HL-60/S4 (cell line): ENCODE measurements around the gene HRH3.

Source experiments
- in situ Hi-C: fragments of 300-500 bp; cut with MboI; formaldehyde crosslinking; loops from 2 replicates; pipeline ENCODE4 v1.14.3; 2022; ENCODE audit warnings: low sequenced_read_pairs

The HRH3 gene

DNA sequence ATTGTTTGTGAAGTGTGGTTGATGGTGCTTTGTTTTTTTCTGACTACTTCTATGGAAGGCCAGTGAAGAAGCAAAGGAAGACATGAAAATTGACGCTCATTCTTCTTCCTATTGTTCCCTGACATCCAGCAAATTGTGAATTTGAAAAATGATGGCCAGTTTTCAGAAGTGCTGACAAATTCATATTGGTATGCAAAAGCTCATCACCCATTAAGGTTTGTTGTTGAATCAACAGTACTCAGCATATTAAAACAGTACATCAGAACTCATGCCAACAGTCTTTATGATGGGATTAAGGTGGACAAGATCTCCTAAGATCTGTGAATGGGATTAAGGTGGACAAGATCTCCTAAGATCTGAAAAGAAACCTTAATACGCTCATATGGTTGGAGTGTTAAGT lies 38.3 kb downstream of the HRH3 start:
- in situ Hi-C loops, result no loop called here

DNA sequence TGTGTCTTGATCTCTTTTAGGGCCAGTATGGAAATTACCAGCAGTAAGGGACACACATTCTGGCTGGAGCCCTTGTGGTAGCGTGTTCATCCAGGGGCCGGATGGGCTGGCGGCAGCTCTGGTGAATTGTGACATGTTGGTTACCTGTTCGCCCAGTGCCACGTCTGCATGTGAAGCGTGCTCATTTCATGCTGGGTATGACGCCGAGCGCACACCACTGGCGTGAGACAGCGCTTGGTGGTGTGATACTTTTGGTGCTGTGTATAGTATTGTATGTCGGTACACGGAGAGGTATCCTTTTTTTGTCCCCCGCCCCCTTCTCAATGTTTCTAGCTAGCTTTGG lies 40.9 kb downstream of the HRH3 start:
- in situ Hi-C loops, result no loop called here

DNA sequence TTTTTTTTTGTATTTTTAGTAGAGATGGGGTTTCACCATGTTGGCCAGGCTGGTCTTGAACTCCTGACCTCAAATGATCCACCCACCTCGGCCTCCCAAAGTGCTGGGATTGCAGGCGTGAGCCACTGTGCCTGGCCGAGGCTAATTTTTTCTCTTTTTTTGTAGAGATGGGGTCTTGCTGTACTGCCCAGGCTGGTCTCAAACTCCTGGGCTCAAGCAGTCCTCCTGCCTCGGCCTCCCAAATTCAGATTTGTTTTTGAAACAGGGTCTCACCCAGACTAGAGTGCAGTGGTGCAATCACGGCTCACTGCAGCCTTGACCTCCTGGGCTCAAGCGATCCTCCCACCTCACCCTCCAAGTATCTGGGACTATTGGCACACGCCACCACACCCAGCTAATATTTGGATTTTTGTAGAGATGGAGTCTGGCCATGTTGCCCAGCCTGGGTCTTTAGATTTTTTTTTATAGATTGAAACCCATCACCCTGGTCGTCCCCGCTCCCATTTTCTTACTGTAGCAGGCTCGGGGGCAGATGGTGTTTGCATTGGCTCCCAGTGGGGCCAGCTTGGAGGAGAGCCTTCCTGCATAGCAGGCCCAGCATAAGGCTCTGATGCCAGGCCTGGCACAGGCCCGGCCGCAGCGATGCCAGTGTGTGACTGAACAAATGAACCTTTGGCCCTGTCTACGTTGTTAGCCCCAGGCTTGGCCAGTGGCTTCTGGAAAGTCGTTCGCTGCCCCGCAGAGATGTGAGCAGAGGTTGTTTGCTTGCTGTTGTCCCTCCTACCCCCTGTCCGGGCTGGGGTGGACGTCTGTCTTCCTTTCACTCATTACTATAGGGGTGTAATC lies 41.5 kb downstream of the HRH3 start:
- in situ Hi-C loops, result no loop called here

DNA sequence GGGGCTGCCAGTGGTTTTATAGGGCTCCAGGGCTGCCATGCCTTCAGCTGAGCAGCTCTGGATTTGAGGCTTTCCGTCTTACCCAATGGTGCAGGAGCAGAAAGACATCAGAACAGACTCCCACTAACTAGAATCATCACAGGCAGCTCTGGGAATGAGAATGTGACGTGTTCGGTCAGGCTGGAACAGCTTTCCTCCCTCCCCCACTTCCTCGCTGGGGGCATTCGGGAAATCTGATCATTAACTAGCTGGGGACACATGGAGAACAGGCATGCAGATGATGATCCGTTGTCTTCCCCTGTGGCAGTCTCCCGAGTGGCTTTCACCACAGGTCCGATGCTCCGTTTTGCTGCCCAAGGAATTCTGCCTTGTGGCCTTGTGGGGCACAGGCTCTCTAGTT lies 42.8 kb downstream of the HRH3 start:
- in situ Hi-C loops, result no loop called here

DNA sequence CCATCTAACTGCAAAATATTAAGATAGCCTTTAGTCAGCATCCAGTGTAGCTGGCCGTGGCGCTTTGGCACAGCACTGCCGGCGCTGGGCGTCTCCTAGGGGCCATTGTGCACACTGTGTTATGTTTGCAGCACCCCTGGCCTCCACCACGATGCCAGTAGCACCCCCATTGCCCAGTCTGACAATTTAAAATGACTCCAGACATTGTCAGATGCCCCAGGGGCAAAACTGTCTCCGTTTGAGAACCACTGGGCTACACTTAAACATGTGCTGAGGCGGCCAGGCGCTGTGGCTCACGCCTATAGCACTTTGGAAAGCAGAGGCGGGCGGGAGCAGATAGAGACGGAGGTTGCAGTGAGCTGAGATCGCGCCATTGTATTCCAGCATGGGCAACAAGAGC lies 43.2 kb downstream of the HRH3 start:
- in situ Hi-C loops, result no loop called here

DNA sequence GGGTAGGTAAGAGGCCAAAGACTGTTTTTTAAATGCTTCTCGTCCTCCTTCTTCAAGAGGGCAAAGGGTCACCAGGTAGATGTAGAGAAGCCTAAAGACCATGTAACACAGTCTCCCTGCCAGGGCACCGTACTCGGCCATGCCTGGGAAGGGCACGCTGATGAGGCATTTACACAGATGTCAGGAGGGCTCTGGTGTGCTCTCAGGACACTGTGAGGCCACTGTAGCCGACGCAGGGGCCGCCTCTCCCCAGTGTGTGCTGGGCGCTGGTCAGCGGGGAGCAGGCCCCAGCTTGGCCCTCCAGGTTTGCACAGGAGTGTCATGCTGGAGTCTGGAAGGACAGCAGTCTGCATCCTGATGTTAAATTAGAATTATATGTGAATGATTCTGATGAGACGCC lies 44.4 kb downstream of the HRH3 start:
- in situ Hi-C loops, result no loop called here

DNA sequence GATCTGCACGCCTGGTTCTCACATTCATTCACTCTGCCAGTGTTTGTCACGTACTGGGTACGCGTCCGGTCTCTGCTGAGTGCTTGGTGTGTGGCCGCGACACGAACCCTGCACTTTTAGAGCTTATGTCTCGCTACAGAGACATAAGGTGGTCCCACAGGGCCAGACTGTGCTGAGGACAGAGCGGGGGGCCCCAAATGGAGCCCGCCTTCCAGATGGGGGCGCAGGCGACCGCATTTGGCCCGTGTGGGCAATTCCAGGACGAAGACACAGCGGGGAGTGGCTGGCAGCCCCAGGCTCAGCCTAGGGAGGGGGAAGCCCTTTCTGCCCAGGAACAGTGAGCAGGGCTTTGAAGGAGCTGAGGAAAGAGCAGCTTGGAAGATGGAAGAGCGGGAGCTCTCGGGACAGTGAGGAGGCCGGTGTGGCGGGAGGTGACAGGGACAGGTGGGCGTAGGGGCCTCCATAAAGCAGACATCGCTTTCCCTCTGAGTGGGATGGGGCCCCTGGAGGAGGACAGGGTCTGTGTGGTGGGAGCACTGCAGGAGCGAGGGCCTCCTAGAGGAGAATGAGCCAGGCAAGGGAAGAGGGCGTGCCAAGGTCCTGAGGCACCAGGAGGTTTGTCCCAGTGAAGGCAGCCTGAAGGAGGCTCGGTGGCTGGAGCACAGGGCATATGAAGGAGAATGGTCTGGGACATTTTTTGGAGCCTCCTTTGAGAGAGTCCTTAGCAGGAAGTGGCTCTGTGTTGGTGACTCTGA lies 45.0 kb downstream of the HRH3 start:
- in situ Hi-C loops, result no loop called here

DNA sequence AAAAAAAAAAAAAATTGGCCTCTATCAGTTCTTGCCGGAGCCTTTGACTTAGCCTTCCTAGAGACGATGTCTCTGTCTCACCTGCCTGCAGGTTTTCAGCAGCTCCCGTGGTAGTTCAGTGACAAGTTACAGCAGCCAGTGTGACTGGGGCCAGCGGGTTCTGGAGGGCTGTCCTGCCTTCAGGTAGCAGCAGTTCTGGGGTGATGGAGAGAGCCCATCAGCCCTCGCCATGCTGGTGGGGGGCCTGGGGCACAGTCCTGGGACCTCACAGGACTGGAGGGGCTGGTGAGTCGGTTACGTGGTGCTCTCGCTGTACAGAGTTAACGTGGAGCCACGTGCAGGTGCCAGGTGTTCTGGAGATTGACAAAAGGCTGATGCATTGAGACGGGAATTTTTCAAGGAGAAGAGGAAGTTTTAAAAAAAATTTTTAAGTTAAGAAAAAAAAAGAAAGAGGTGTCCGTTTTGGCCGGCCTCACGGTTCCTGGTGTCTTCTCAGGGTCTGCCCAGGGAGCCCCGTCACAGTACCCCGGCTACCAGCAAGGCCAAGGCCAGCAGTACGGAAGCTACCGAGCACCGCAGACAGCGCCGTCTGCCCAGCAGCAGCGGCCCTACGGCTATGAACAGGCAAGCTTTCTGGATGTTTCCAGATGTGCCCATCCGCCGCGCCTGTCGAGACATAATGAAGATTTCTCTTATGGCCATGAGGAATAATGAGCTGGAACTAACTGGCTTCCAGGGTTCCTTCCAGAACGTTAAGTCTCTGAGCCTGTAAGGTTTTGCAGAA lies 45.9 kb downstream of the HRH3 start:
- in situ Hi-C loops, result no loop called here

DNA sequence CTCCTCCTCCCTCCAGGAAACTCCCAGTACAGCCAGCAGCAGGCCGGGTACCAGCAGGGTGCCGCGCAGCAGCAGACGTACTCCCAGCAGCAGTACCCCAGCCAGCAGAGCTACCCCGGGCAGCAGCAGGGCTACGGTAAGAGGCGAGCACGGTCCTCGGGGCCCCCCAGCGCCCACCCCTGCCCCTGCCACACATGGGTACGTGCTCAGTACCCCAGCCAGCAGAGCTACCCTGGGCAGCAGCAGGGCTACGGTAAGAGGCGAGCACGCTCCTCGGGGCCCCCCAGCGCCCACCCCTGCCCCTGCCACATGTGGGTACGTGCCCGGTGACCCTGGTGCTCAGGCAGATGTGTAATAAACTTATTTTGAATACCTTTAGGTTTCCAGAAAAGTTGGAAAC lies 47.4 kb downstream of the HRH3 start:
- in situ Hi-C loops, result no loop called here

DNA sequence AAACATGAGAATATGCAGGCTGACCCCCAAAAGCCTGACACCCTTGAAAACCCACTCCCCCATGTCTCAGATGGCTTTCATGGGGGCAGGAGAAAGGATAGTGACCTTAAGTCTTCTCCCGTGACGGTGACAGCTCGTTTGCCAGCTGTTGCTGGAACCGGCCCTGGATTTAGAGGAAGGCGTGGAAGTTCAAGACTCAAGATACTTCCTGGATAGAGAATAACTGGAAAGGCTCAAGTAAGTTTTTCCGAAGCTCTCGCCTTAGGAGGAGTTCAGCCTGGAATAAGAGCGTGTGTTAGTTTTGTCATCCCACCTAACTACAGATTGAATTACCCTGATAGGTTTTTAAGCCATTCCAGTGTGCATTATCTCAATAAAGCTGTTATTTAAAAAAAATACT lies 48.8 kb downstream of the HRH3 start:
- in situ Hi-C loops, result no loop called here

DNA sequence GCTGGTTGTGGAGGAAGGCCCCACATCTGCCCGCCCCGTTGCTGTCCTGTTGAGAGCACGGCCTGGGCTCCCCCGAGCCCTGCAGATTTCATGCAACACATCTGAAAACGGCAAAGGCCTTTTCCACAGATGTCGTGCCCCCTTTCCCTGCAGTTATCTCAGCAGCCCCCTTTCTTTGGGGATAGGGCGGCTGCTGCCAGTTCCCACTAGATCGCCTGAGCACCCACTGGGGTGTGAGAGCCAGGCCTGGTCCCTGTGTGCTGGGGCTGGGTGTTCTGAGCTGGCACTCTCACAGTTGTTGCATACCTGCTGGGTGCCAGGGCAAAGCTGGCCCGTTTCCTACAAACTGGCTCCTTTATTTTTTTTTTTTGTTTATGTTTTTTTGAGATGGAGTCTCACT lies 49.5 kb downstream of the HRH3 start:
- in situ Hi-C loops, result no loop called here

DNA sequence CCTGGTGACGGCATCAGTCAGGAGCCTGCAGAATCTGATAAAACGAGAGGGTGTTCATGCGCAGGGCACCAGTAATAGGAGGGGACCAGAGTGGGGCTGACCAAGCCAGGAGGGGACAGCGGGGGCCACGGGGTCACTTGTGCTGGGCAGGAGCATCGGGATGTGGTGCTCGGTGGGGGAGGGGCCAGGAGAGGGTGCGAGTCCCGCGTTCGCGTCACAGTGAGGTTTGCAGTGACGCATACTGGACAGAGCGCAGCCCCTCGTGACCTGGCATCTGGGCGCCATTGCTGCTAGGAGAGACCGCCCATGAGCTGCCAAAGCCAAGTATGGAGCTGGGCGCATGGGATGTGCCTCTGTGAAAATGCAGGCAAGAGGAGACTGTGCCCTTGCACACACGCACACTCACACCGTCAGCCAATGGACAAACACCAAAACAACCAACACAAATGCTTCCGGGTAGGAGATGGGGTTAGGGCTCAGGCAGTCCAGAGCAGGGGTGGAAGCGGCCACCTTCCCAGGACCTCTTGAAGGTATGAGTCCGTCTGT lies 51.1 kb downstream of the HRH3 start:
- in situ Hi-C loops, result no loop called here

DNA sequence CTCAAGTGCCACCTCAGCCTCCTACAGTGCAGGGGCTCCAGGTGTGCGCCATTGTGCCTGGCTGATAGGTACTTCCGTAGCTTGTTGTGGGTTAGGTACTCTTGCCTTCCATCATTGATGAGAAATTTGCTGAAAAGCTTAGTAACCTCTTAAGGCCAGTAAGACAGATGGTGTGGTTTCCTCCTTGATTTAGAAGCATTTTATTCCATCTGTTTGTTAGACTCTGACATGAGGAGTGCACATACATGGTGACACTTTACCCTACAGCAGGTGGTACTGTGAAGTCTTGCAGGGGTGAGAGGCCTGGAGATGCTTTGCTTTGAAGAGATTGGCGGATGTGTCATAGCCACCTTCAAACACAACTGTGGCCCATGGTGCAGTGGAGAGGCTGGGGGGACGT lies 52.0 kb downstream of the HRH3 start:
- in situ Hi-C loops, result no loop called here

DNA sequence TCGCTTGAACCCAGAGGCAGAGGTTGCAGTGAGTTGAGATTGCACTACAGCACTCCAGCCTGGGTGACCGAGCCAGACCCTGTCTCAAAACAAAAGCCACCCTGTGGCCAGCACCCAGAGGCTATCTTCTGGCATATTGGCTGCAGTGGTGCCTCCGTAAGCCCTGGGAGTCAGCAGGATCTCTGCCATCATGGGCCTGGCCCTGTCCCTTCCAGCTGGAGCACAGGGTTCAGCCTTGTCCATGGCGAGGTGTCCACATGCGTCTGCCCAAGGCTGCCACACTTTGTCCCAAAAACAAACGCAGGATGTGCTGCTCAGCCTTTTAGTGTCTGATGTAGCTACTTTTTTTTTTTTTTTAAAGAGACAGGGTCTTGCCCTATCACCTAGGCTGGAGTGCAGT lies 52.6 kb downstream of the HRH3 start:
- in situ Hi-C loops, result no loop called here

DNA sequence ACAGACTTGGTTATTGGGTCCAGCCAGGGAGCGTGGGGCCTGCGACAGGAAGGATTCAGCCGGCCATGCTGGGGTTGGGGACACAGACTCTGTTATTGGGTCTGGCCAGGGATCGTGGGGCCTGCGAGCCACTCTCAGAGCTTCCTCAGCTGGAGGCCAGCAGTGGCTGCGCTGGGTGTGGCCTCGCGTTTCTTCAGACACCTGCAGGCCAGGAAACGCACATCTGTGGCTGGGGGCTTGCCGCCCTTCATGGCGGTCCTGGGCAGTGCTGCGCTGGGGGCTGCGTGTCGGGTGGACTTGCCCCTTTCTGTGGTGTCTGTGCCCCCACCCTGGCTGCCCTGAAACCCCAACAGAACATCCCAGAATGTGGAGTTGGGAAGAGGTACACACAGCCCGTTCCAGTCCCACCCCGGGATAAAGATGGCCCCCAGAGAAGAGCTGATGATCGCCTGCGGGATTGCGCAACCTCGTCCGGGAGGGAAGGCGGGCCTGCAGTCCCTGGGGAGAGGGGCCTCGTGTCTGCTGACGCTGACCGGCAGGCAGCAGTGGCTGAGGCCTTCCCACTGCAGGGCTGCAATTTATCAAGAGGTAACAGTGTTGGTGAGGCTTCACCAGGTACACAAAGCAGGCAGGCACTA lies 54.2 kb downstream of the HRH3 start:
- in situ Hi-C loops, result no loop called here
